Breast epithelium (tissue), 3 donors: ENCODE results near the gene UMOD.

Source experiments
- CTCF ChIP-seq, 3 donors: fragments of 450-650 bp; IDR thresholded peaks; one replicate each; pipeline ENCODE4 v1.5.1; 2016 to 2017; ENCODE audit warnings: antibody characterized with exemption in 3 of 3, mild to moderate bottlenecking in 3 of 3, moderate library complexity in 3 of 3
- POLR2AphosphoS5 ChIP-seq, 3 donors: sonication (generic); formaldehyde crosslinking; IDR thresholded peaks; one replicate each; pipeline ENCODE4 v1.6.1; 2017; ENCODE audit warnings: antibody characterized with exemption in 3 of 3

- no peak for TF ChIP-seq CTCF (IDR thresholded peaks at IDR 0.05)
- TF ChIP-seq POLR2AphosphoS5 (IDR thresholded peaks at IDR 0.05), result no peak
Observed at GRCh38 chr16:20307791-20308190, 44.7 kb downstream of the UMOD start.
